ENCODE measurements around the gene PBX3. TPM values are rescaled to one million over a fixed set of nuclear protein-coding genes. Genes with fewer than 3 reads are reported as not detected.

The PBX3 gene
- total and polyA plus RNA-seq, 4 donors: 7.3 to 18.9 (median 11.1) TPM

DNA sequence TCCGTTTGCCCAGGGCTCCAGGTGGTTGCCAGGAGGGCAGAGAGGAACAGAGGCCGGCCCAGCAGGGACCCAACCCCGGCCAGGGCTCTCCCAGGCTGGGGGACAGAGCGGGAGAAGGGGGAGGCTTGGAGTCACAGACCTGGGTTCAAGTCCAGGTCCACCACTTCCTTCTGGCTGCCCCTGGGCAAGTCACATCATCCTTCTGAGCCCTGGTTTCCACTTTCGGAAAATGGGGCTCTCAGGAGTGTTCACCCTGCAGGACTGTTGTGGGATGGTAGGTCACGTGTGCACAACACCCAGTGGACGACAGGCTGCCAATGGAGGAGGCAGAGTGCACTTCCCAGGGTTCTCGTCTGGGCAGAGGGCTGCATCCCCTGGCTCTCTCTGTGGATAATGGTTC lies 245.4 kb downstream of the PBX3 start (continued):
- TF ChIP-seq, protein P1, sequence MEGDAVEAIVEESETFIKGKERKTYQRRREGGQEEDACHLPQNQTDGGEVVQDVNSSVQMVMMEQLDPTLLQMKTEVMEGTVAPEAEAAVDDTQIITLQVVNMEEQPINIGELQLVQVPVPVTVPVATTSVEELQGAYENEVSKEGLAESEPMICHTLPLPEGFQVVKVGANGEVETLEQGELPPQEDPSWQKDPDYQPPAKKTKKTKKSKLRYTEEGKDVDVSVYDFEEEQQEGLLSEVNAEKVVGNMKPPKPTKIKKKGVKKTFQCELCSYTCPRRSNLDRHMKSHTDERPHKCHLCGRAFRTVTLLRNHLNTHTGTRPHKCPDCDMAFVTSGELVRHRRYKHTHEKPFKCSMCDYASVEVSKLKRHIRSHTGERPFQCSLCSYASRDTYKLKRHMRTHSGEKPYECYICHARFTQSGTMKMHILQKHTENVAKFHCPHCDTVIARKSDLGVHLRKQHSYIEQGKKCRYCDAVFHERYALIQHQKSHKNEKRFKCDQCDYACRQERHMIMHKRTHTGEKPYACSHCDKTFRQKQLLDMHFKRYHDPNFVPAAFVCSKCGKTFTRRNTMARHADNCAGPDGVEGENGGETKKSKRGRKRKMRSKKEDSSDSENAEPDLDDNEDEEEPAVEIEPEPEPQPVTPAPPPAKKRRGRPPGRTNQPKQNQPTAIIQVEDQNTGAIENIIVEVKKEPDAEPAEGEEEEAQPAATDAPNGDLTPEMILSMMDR (IDR thresholded peaks at IDR 0.05; ENCODE audit: low read depth, low read length, missing input control): no peak
- TF ChIP-seq SP1 (IDR thresholded peaks at IDR 0.05) (no peak), EGR1 (IDR thresholded peaks at IDR 0.05; ENCODE audit: low read depth in 2 of 2) (no peak), GABPA (IDR thresholded peaks at IDR 0.05 in 1 of 2, conservative IDR thresholded peaks at IDR 0.05 in 1 of 2) (no peak)

DNA sequence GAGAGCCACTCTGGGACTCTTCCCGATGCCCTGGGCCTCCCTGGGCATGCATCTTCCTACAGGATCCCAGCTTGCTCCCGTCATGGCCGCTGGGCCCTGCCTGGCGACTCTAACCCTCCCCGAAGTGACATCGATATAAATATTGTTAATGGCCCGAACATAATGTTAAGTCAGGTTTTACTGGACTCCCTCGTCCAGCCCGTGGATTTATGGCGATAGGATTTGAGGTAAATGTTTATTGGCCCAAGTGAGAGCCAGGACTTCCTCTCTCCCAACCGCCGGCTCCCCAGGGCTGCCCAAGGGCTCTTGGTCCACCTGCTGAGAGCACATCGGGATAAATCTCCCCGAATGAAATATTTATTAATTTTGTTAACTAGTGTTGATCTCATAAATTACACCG lies 246.3 kb downstream of the PBX3 start:
- no peak for DNase-seq (ENCODE audit: low spot score)
- TF ChIP-seq FOXA1 (IDR thresholded peaks at IDR 0.05): no peak
- no peak for TF ChIP-seq TAF1 (conservative IDR thresholded peaks at IDR 0.05)
- no peak for TF ChIP-seq NR2F2 (IDR thresholded peaks at IDR 0.05)
- TF ChIP-seq EGR1 (IDR thresholded peaks at IDR 0.05; ENCODE audit: low read depth in 2 of 2): no peak
- TF ChIP-seq HNF4G (IDR thresholded peaks at IDR 0.05): no peak
- TF ChIP-seq RAD21 (IDR thresholded peaks at IDR 0.05): no peak
- TF ChIP-seq, protein P1 (IDR thresholded peaks at IDR 0.05; ENCODE audit: low read depth, low read length, missing input control): no peak
- TF ChIP-seq, protein P2, sequence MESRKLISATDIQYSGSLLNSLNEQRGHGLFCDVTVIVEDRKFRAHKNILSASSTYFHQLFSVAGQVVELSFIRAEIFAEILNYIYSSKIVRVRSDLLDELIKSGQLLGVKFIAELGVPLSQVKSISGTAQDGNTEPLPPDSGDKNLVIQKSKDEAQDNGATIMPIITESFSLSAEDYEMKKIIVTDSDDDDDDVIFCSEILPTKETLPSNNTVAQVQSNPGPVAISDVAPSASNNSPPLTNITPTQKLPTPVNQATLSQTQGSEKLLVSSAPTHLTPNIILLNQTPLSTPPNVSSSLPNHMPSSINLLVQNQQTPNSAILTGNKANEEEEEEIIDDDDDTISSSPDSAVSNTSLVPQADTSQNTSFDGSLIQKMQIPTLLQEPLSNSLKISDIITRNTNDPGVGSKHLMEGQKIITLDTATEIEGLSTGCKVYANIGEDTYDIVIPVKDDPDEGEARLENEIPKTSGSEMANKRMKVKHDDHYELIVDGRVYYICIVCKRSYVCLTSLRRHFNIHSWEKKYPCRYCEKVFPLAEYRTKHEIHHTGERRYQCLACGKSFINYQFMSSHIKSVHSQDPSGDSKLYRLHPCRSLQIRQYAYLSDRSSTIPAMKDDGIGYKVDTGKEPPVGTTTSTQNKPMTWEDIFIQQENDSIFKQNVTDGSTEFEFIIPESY (IDR thresholded peaks at IDR 0.05): no peak
- TF ChIP-seq, protein P3, sequence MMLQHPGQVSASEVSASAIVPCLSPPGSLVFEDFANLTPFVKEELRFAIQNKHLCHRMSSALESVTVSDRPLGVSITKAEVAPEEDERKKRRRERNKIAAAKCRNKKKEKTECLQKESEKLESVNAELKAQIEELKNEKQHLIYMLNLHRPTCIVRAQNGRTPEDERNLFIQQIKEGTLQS (IDR thresholded peaks at IDR 0.05): no peak
- no peak for TF ChIP-seq FOXA2 (IDR thresholded peaks at IDR 0.05)
- TF ChIP-seq SP1 (IDR thresholded peaks at IDR 0.05): no peak
- TF ChIP-seq, protein P4, sequence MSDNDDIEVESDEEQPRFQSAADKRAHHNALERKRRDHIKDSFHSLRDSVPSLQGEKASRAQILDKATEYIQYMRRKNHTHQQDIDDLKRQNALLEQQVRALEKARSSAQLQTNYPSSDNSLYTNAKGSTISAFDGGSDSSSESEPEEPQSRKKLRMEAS (IDR thresholded peaks at IDR 0.05): no peak
- no peak for TF ChIP-seq RXRA (IDR thresholded peaks at IDR 0.05)
- TF ChIP-seq GABPA (IDR thresholded peaks at IDR 0.05 in 1 of 2, conservative IDR thresholded peaks at IDR 0.05 in 1 of 2): no peak
- TF ChIP-seq HNF4A (conservative IDR thresholded peaks at IDR 0.05): no peak
- TF ChIP-seq, protein P5, sequence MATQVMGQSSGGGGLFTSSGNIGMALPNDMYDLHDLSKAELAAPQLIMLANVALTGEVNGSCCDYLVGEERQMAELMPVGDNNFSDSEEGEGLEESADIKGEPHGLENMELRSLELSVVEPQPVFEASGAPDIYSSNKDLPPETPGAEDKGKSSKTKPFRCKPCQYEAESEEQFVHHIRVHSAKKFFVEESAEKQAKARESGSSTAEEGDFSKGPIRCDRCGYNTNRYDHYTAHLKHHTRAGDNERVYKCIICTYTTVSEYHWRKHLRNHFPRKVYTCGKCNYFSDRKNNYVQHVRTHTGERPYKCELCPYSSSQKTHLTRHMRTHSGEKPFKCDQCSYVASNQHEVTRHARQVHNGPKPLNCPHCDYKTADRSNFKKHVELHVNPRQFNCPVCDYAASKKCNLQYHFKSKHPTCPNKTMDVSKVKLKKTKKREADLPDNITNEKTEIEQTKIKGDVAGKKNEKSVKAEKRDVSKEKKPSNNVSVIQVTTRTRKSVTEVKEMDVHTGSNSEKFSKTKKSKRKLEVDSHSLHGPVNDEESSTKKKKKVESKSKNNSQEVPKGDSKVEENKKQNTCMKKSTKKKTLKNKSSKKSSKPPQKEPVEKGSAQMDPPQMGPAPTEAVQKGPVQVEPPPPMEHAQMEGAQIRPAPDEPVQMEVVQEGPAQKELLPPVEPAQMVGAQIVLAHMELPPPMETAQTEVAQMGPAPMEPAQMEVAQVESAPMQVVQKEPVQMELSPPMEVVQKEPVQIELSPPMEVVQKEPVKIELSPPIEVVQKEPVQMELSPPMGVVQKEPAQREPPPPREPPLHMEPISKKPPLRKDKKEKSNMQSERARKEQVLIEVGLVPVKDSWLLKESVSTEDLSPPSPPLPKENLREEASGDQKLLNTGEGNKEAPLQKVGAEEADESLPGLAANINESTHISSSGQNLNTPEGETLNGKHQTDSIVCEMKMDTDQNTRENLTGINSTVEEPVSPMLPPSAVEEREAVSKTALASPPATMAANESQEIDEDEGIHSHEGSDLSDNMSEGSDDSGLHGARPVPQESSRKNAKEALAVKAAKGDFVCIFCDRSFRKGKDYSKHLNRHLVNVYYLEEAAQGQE (IDR thresholded peaks at IDR 0.05): no peak
- no peak for TF ChIP-seq YY1 (IDR thresholded peaks at IDR 0.05)

More for the DNA sequence above, 246.3 kb downstream of the PBX3 start:
- Histone ChIP-seq H3K27me3 (ENCODE audit: control insufficient read depth in 4 of 4, insufficient read depth in 4 of 4, low read length in 3 of 4) (no peaks in the 10 kb centered on the region), H3K9ac (ENCODE audit: low read depth in 1 of 2, low read length in 2 of 2) (no peak overlapping the region), H3K4me1 (ENCODE audit: control insufficient read depth in 4 of 4, insufficient read depth in 4 of 4, low read length in 3 of 4) (no peaks in the 10 kb centered on the region), H3K27ac (ENCODE audit: low read depth in 1 of 2, low read length in 2 of 2) (no peak overlapping the region), H3K4me3 (ENCODE audit: low read depth in 1 of 3, low read length in 3 of 3) (no peak overlapping the region), H3K9me3 (ENCODE audit: control insufficient read depth in 4 of 4, low read length in 3 of 4) (no peaks in the 10 kb centered on the region), H3K36me3 (ENCODE audit: control insufficient read depth in 4 of 4, insufficient read depth in 3 of 4, low read depth in 1 of 4, low read length in 3 of 4) (no peaks in the 10 kb centered on the region)
- WGBS: 96% methylated on average over 15 of the region's 15 CpGs
